ENCODE results near the gene CFAP53.

DNA sequence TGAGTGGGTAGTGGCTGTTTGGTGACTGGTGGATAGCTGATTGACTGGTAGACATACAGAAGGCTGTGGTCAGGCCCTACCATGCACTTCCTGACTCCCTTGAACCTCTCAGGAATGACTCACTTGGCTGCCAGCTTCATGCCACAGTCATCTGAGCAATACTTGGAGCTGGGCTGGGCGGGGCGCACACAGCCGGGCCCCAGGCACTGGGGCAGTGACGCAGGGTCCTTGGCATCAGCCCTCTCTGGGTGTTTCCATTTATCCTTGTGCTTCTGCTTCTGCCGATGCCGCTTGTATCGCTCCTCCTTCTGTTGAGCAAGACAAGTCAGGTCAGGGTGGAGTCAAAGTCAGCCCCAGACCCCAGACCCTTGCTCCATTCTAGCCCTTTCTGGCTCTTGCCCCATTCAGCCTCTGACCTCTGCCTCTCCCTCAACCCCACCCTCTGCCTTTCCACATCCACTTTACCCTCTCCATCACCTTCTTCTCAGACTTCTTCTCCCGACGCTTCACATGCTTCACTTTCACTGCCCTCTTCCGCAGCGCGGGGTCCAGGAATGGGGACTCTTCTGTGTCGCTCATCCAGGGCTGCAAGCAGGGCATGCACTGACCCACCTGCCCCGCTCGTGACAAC is 18.1 kb upstream of the CFAP53 start:
- no peak for TF ChIP-seq EP300 (IDR thresholded peaks at IDR 0.05)
- no peak for TF ChIP-seq POLR2A (IDR thresholded peaks at IDR 0.05; ENCODE audit: low read depth)
